Ectodermal cell (in vitro differentiated cells): ENCODE results near the gene GARIN6. TPM values are rescaled to one million over a fixed set of nuclear protein-coding genes. Genes with fewer than 3 reads are reported as not detected.
"Not testable (repeated sequence)": the region's sequence is repeated elsewhere in the genome, so short reads cannot be mapped to it uniquely, and the experiment has no call there.

Experiments used
- H3K27ac ChIP-seq: 2 replicates; pipeline ENCODE4 v1.7.0; 2013; ENCODE audit warnings: mild to moderate bottlenecking, low read depth, low read length; ENCODE audit not compliant: insufficient read depth, poor library complexity, severe bottlenecking
- H3K27me3 ChIP-seq: 2 replicates; pipeline ENCODE4 v1.7.0; 2013; ENCODE audit warnings: mild to moderate bottlenecking, low read length; ENCODE audit not compliant: insufficient read depth, control insufficient read depth, poor library complexity, severe bottlenecking
- H3K36me3 ChIP-seq: one replicate; pipeline ENCODE4 v1.7.0; 2013; ENCODE audit warnings: low read length; ENCODE audit not compliant: control insufficient read depth, insufficient read depth
- H3K4me1 ChIP-seq: one replicate; pipeline ENCODE4 v1.7.0; 2013; ENCODE audit warnings: low read length; ENCODE audit not compliant: control insufficient read depth, insufficient read depth
- H3K4me3 ChIP-seq: 2 replicates; pipeline ENCODE4 v1.7.0; 2013; ENCODE audit warnings: low read depth, low read length, control low read depth; ENCODE audit not compliant: insufficient read depth
- H3K9me3 ChIP-seq: 2 replicates; pipeline ENCODE4 v1.7.0; 2013; ENCODE audit warnings: mild to moderate bottlenecking, low read length, moderate library complexity; ENCODE audit not compliant: control insufficient read depth
- WGBS, 2 experiments: methylation state at CpG; one replicate each; pipeline ENCODE4 v1.1.7; 2013; ENCODE audit warnings: missing lambda C conversion rate in 2 of 2; 5-methylcytosine and 5-hydroxymethylcytosine counted together
- polyA plus RNA-seq, 4 experiments: library from polyadenylated mRNA; stranded (reverse); fragments of 50-300 nt; gene quantifications; one replicate each; pipeline ENCODE4 v1.2.3, GENCODE V29; 2013

The GARIN6 gene
- polyA plus RNA-seq (2013, experiment 1 of 4): not detected
- not detected for polyA plus RNA-seq (2013, experiment 2 of 4)
- not detected for polyA plus RNA-seq (2013, experiment 3 of 4)
- not detected for polyA plus RNA-seq (2013, experiment 4 of 4)

DNA sequence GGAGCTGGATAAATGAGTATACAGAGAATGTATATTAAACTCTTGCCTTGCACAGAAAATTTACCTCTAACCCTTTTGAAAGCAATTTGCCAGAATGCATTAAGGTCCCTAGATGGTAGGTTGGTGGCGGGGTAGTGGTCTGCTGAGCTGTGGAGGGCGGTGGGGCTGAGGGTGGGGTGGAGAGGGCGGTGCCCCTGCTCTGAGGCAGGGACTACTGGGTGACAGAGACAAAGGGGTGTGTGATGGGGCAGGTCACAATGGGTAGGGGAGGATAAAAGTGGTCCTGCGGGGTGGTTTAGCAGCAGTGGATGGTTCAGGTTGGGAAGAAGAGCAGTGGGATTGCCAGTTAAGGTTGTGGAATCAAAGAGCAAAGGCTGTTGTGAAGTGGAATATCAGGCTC lies at the start of gene GARIN6:
Gene GARIN6 (plus strand): TSS at position 301 of the 400 bp plus-strand sequence. CDS start 422 bp downstream, outside the sequence.
- Histone ChIP-seq H3K4me3 (no peak within 1 kb of the TSS), H3K36me3 (no peaks in the 10 kb centered on the region), H3K27me3 (no peaks in the 10 kb centered on the region), H3K4me1 (no peaks in the 10 kb centered on the region), H3K27ac (no peak within 1 kb of the TSS), H3K9me3 (no peaks in the 10 kb centered on the region)
- WGBS, 2 experiments: 95 to 96% methylated on average over 4 of the region's 4 CpGs

DNA sequence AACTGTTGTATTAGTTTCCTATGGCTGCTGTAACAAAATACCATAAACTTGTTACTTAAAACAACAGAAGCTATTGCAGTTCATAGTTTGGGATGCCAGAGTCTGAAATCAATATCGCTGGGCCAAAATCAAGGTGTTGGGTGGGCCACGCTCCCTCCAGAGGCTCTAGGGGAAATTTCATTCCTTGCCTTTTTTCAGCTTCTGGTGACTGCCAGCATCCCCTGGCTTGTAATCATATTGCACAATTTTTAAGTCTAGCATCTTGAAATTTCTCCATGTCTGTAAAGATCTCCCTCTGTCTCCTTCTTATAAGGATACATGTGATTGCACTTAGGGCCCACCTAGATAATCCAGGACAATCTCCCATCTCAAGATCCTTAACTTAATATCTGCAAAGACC lies 48.8 kb upstream of the GARIN6 start:
- 95 to 96% methylated on average over 2 of the region's 2 CpGs for WGBS, 2 experiments
- Histone ChIP-seq H3K27me3 (no peaks in the 10 kb centered on the region), H3K4me1 (no peaks in the 10 kb centered on the region), H3K36me3 (no peaks in the 10 kb centered on the region), H3K9me3 (no peaks in the 10 kb centered on the region), H3K4me3 (no peak overlapping the region), H3K27ac (no peak overlapping the region)

- Histone ChIP-seq H3K4me1 (no peaks in the 10 kb centered on the region), H3K27ac (no peak overlapping the region), H3K36me3 (no peaks in the 10 kb centered on the region), H3K4me3 (no peak overlapping the region), H3K27me3 (no peaks in the 10 kb centered on the region), H3K9me3 (no peaks in the 10 kb centered on the region)
- WGBS, 2 experiments: 54 to 60% methylated on average over 5 of the region's 5 CpGs
Observed at GRCh38 chr12:99600388-99600787, 47.2 kb upstream of the GARIN6 start.

GRCh38 chr12:99609455-99610181 lies 37.9 kb upstream of the GARIN6 start:
- Histone ChIP-seq H3K27me3 (no peaks in the 10 kb centered on the region), H3K4me3 (no peak overlapping the region), H3K36me3 (no peaks in the 10 kb centered on the region), H3K9me3 (no peaks in the 10 kb centered on the region), H3K27ac (no peak overlapping the region), H3K4me1 (no peaks in the 10 kb centered on the region)
- 62 to 63% methylated on average over 7 of the region's 7 CpGs for WGBS, 2 experiments

DNA sequence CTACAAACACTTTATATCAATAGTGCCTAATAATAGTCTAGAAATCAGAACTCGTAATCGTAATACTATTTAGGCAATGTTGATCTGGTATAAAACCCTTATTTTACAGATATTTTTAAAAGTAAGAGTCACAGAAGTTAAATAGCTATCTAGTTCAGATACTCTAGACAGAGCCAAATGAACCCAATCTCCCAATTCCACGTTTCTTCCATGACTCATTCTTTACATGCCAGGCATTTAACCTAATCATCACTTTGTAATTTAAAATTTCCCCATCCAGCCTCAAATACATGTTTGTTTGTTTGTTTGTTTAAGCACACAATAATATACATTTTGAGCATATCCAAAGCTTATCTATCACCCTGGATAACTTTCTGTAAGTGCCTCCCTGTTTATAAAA lies 36.4 kb upstream of the GARIN6 start:
- H3K9me3 ChIP-seq: no peaks in the 10 kb centered on the region
- H3K27ac ChIP-seq: no peak overlapping the region
- H3K4me3 ChIP-seq: no peak overlapping the region
- no peaks in the 10 kb centered on the region for H3K36me3 ChIP-seq
- 72 to 80% methylated on average over 1 to 3 of the region's 3 CpGs for WGBS, 2 experiments
- no peaks in the 10 kb centered on the region for H3K27me3 ChIP-seq
- H3K4me1 ChIP-seq: no peaks in the 10 kb centered on the region

GRCh38 chr12:99611599-99611998 lies 36.0 kb upstream of the GARIN6 start:
- no peaks in the 10 kb centered on the region for H3K4me1 ChIP-seq
- H3K27me3 ChIP-seq: no peaks in the 10 kb centered on the region
- no peak overlapping the region for H3K4me3 ChIP-seq
- no peaks in the 10 kb centered on the region for H3K9me3 ChIP-seq
- WGBS, 2 experiments: 98 to 100% methylated on average over 2 of the region's 3 CpGs
- no peak overlapping the region for H3K27ac ChIP-seq
- H3K36me3 ChIP-seq: no peaks in the 10 kb centered on the region

GRCh38 chr12:99618657-99619056 lies 28.9 kb upstream of the GARIN6 start:
- WGBS, 2 experiments: 91% methylated on average over 4 of the region's 4 CpGs
- no peaks in the 10 kb centered on the region for H3K4me1 ChIP-seq
- H3K4me3 ChIP-seq: no peak overlapping the region
- H3K27me3 ChIP-seq: no peaks in the 10 kb centered on the region
- H3K36me3 ChIP-seq: no peaks in the 10 kb centered on the region
- H3K9me3 ChIP-seq: no peaks in the 10 kb centered on the region
- no peak overlapping the region for H3K27ac ChIP-seq

DNA sequence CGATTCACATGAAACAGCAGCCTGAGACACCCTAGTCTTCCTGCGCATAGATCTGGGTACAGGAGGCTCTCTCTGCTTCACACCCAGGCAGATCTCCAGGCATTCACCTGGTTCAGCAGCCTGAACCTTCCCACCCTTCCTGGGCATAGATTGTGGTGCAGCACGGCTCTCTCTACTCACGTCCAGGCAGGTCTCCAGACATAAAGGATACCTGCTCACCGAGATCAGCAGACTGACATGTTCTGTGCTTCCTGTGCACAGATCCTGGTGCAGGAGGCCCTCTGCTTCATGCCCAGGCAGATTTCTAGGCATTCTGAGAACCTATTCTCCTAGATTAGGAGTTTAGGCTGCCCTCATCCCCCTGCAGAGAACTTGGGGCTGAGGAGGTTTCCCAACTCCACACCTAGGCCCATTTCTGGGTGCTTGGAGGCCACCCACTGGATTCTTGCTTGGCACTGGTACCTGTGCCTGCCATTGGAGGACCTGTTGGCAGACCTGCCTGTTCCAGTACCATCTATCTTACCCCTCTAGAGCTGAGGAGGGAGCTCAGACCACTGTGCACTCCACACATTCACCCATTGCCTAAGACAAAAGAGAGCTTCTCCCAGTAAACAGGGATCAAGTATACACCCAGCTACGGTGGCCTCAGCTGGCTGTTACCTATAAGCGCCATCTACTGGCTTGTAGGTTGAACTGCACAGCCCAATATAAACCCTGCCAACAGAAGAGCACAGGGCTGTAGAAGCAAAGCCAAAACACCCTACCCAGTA lies 28.0 kb upstream of the GARIN6 start:
- Histone ChIP-seq H3K9me3 (no peaks in the 10 kb centered on the region), H3K27me3 (no peaks in the 10 kb centered on the region), H3K27ac (no peak overlapping the region), H3K36me3 (no peaks in the 10 kb centered on the region), H3K4me1 (no peaks in the 10 kb centered on the region), H3K4me3 (no peak overlapping the region)
- WGBS, 2 experiments: 69 to 73% methylated on average over 7 of the region's 7 CpGs

- Histone ChIP-seq H3K27ac (no peak overlapping the region), H3K36me3 (no peaks in the 10 kb centered on the region), H3K4me3 (no peak overlapping the region), H3K27me3 (no peaks in the 10 kb centered on the region), H3K4me1 (no peaks in the 10 kb centered on the region), H3K9me3 (no peaks in the 10 kb centered on the region)
Observed at GRCh38 chr12:99620159-99620479, 27.4 kb upstream of the GARIN6 start.

DNA sequence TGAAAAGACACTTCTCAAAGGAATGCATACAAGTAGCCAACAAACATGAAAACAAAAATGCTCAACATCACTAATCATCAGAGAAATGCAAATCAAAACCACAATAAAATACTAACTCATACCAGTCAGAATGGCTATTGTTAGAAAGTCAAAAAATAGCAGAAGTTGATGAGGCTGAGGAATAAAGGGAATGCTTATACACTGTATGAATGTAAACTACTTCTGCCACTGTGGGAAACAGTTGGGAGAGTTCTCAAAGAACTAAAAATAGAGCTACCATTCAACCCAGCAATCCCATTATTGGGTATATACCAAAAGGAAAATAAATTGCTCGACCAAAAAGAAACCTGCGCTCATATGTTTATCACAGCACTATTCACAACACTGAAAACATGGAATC lies 23.0 kb upstream of the GARIN6 start:
- H3K27ac ChIP-seq, H3K36me3 ChIP-seq, H3K27me3 ChIP-seq, H3K9me3 ChIP-seq, H3K4me3 ChIP-seq, H3K4me1 ChIP-seq: not testable (repeated sequence)
- 81 to 91% methylated on average over 2 of the region's 2 CpGs for WGBS, 2 experiments
